ENCODE measurements around the gene MAGI2. TPM values are rescaled to one million over a fixed set of nuclear protein-coding genes. Genes with fewer than 3 reads are reported as not detected.

Gene MAGI2
- total and polyA plus RNA-seq, 4 donors = 43.4 to 61.3 (median 50.1) TPM

GRCh38 chr7:78794101-78794500 is 659.4 kb downstream of the MAGI2 start:
- Histone ChIP-seq H3K4me3 (ENCODE audit: low read depth, low read length) (no peak overlapping the region), H3K4me1 (ENCODE audit: control insufficient read depth, insufficient read depth, low read length) (no peaks in the 10 kb centered on the region), H3K27ac (ENCODE audit: low read depth, low read length) (no peak overlapping the region), H3K36me3 (ENCODE audit: control insufficient read depth, insufficient read depth, low read length) (no peaks in the 10 kb centered on the region), H3K9me3 (ENCODE audit: control insufficient read depth, insufficient read depth, low read length) (peaks cover 5% of the 10 kb centered on the region), H3K27me3 (ENCODE audit: control insufficient read depth, insufficient read depth, low read length) (no peaks in the 10 kb centered on the region)
- no peak for DNase-seq (ENCODE audit: low read depth in 4 of 6, low spot score in 6 of 6)
- WGBS (ENCODE audit: insufficient coverage) = no CpG with 5 or more reads among the region's 2 CpGs

GRCh38 chr7:78792624-78793023 is 660.8 kb downstream of the MAGI2 start:
- no peaks in the 10 kb centered on the region for H3K36me3 ChIP-seq (ENCODE audit: control insufficient read depth, insufficient read depth, low read length)
- WGBS (ENCODE audit: insufficient coverage) = no CpG with 5 or more reads among the region's 3 CpGs
- no peaks in the 10 kb centered on the region for H3K27me3 ChIP-seq (ENCODE audit: control insufficient read depth, insufficient read depth, low read length)
- no peak overlapping the region for H3K4me3 ChIP-seq (ENCODE audit: low read depth, low read length)
- DNase-seq (ENCODE audit: low read depth in 4 of 6, low spot score in 6 of 6) = peak in 1 of 6 donors; percentile 20
- no peak overlapping the region for H3K27ac ChIP-seq (ENCODE audit: low read depth, low read length)
- peaks cover 5% of the 10 kb centered on the region for H3K9me3 ChIP-seq (ENCODE audit: control insufficient read depth, insufficient read depth, low read length)
- H3K4me1 ChIP-seq (ENCODE audit: control insufficient read depth, insufficient read depth, low read length) = no peaks in the 10 kb centered on the region

- H3K4me3 ChIP-seq (ENCODE audit: low read depth, low read length) = no peak overlapping the region
- WGBS (ENCODE audit: insufficient coverage) = no CpG with 5 or more reads among the region's 6 CpGs
- H3K36me3 ChIP-seq (ENCODE audit: control insufficient read depth, insufficient read depth, low read length) = no peaks in the 10 kb centered on the region
- H3K9me3 ChIP-seq (ENCODE audit: control insufficient read depth, insufficient read depth, low read length) = peaks cover 5% of the 10 kb centered on the region
- H3K27ac ChIP-seq (ENCODE audit: low read depth, low read length) = no peak overlapping the region
- no peak for DNase-seq (ENCODE audit: low read depth in 4 of 6, low spot score in 6 of 6)
- no peaks in the 10 kb centered on the region for H3K27me3 ChIP-seq (ENCODE audit: control insufficient read depth, insufficient read depth, low read length)
- no peaks in the 10 kb centered on the region for H3K4me1 ChIP-seq (ENCODE audit: control insufficient read depth, insufficient read depth, low read length)
Measured at GRCh38 chr7:78792006-78792405, 661.5 kb downstream of the MAGI2 start.

GRCh38 chr7:78788464-78788863 is 665.0 kb downstream of the MAGI2 start:
- Histone ChIP-seq H3K27ac (ENCODE audit: low read depth, low read length) (no peak overlapping the region), H3K27me3 (ENCODE audit: control insufficient read depth, insufficient read depth, low read length) (no peaks in the 10 kb centered on the region), H3K36me3 (ENCODE audit: control insufficient read depth, insufficient read depth, low read length) (no peaks in the 10 kb centered on the region), H3K4me3 (ENCODE audit: low read depth, low read length) (no peak overlapping the region), H3K9me3 (ENCODE audit: control insufficient read depth, insufficient read depth, low read length) (no peaks in the 10 kb centered on the region), H3K4me1 (ENCODE audit: control insufficient read depth, insufficient read depth, low read length) (no peaks in the 10 kb centered on the region)
- no peak for DNase-seq (ENCODE audit: low read depth in 4 of 6, low spot score in 6 of 6)
- WGBS (ENCODE audit: insufficient coverage) = no CpG with 5 or more reads among the region's 2 CpGs

- H3K4me3 ChIP-seq (ENCODE audit: low read depth, low read length) = no peak overlapping the region
- no CpG with 5 or more reads among the region's 1 CpG for WGBS (ENCODE audit: insufficient coverage)
Measured at GRCh38 chr7:78787854-78788253, 665.6 kb downstream of the MAGI2 start.

GRCh38 chr7:78786055-78786454 is 667.4 kb downstream of the MAGI2 start:
- no peak for DNase-seq (ENCODE audit: low read depth in 4 of 6, low spot score in 6 of 6)
- no peak overlapping the region for H3K4me3 ChIP-seq (ENCODE audit: low read depth, low read length)
- WGBS (ENCODE audit: insufficient coverage) = 67% methylated on average over 1 of the region's 2 CpGs
- H3K27me3 ChIP-seq (ENCODE audit: control insufficient read depth, insufficient read depth, low read length) = no peaks in the 10 kb centered on the region
- no peaks in the 10 kb centered on the region for H3K4me1 ChIP-seq (ENCODE audit: control insufficient read depth, insufficient read depth, low read length)
- no peaks in the 10 kb centered on the region for H3K9me3 ChIP-seq (ENCODE audit: control insufficient read depth, insufficient read depth, low read length)
- H3K27ac ChIP-seq (ENCODE audit: low read depth, low read length) = no peak overlapping the region
- H3K36me3 ChIP-seq (ENCODE audit: control insufficient read depth, insufficient read depth, low read length) = no peaks in the 10 kb centered on the region

More at GRCh38 chr7:78787854-78788253, 665.6 kb downstream of the MAGI2 start:
- Histone ChIP-seq H3K27me3 (ENCODE audit: control insufficient read depth, insufficient read depth, low read length) (no peaks in the 10 kb centered on the region), H3K27ac (ENCODE audit: low read depth, low read length) (no peak overlapping the region), H3K9me3 (ENCODE audit: control insufficient read depth, insufficient read depth, low read length) (no peaks in the 10 kb centered on the region), H3K36me3 (ENCODE audit: control insufficient read depth, insufficient read depth, low read length) (no peaks in the 10 kb centered on the region), H3K4me1 (ENCODE audit: control insufficient read depth, insufficient read depth, low read length) (no peaks in the 10 kb centered on the region)
- DNase-seq (ENCODE audit: low read depth in 4 of 6, low spot score in 6 of 6) = no peak

GRCh38 chr7:78783179-78783962 is 670.1 kb downstream of the MAGI2 start:
- Histone ChIP-seq H3K9me3 (ENCODE audit: control insufficient read depth, insufficient read depth, low read length) (no peaks in the 10 kb centered on the region), H3K27ac (ENCODE audit: low read depth, low read length) (no peak overlapping the region), H3K4me3 (ENCODE audit: low read depth, low read length) (no peak overlapping the region), H3K27me3 (ENCODE audit: control insufficient read depth, insufficient read depth, low read length) (no peaks in the 10 kb centered on the region), H3K36me3 (ENCODE audit: control insufficient read depth, insufficient read depth, low read length) (no peaks in the 10 kb centered on the region), H3K4me1 (ENCODE audit: control insufficient read depth, insufficient read depth, low read length) (no peaks in the 10 kb centered on the region)
- no CpG with 5 or more reads among the region's 9 CpGs for WGBS (ENCODE audit: insufficient coverage)
- peak in 1 of 6 donors; percentile 44 for DNase-seq (ENCODE audit: low read depth in 4 of 6, low spot score in 6 of 6)

GRCh38 chr7:78780560-78780959 is 672.9 kb downstream of the MAGI2 start:
- no peaks in the 10 kb centered on the region for H3K27me3 ChIP-seq (ENCODE audit: control insufficient read depth, insufficient read depth, low read length)
- DNase-seq (ENCODE audit: low read depth in 4 of 6, low spot score in 6 of 6) = no peak
- no peaks in the 10 kb centered on the region for H3K36me3 ChIP-seq (ENCODE audit: control insufficient read depth, insufficient read depth, low read length)
- no peak overlapping the region for H3K4me3 ChIP-seq (ENCODE audit: low read depth, low read length)
- H3K27ac ChIP-seq (ENCODE audit: low read depth, low read length) = no peak overlapping the region
- no peaks in the 10 kb centered on the region for H3K4me1 ChIP-seq (ENCODE audit: control insufficient read depth, insufficient read depth, low read length)
- no CpG with 5 or more reads among the region's 4 CpGs for WGBS (ENCODE audit: insufficient coverage)
- no peaks in the 10 kb centered on the region for H3K9me3 ChIP-seq (ENCODE audit: control insufficient read depth, insufficient read depth, low read length)

- Histone ChIP-seq H3K4me1 (ENCODE audit: control insufficient read depth, insufficient read depth, low read length) (no peaks in the 10 kb centered on the region), H3K27me3 (ENCODE audit: control insufficient read depth, insufficient read depth, low read length) (no peaks in the 10 kb centered on the region), H3K4me3 (ENCODE audit: low read depth, low read length) (no peak overlapping the region), H3K9me3 (ENCODE audit: control insufficient read depth, insufficient read depth, low read length) (no peaks in the 10 kb centered on the region), H3K27ac (ENCODE audit: low read depth, low read length) (no peak overlapping the region), H3K36me3 (ENCODE audit: control insufficient read depth, insufficient read depth, low read length) (no peaks in the 10 kb centered on the region)
- WGBS (ENCODE audit: insufficient coverage) = no CpG with 5 or more reads among the region's 2 CpGs
- DNase-seq (ENCODE audit: low read depth in 4 of 6, low spot score in 6 of 6) = no peak
Measured at GRCh38 chr7:78779788-78780187, 673.7 kb downstream of the MAGI2 start.

GRCh38 chr7:78777829-78778228 is 675.6 kb downstream of the MAGI2 start:
- H3K27me3 ChIP-seq (ENCODE audit: control insufficient read depth, insufficient read depth, low read length) = no peaks in the 10 kb centered on the region
- no CpG with 5 or more reads among the region's 2 CpGs for WGBS (ENCODE audit: insufficient coverage)
- no peak for DNase-seq (ENCODE audit: low read depth in 4 of 6, low spot score in 6 of 6)
- H3K4me1 ChIP-seq (ENCODE audit: control insufficient read depth, insufficient read depth, low read length) = no peaks in the 10 kb centered on the region
- H3K27ac ChIP-seq (ENCODE audit: low read depth, low read length) = no peak overlapping the region
- H3K4me3 ChIP-seq (ENCODE audit: low read depth, low read length) = no peak overlapping the region
- H3K9me3 ChIP-seq (ENCODE audit: control insufficient read depth, insufficient read depth, low read length) = no peaks in the 10 kb centered on the region
- H3K36me3 ChIP-seq (ENCODE audit: control insufficient read depth, insufficient read depth, low read length) = no peaks in the 10 kb centered on the region

Data from spinal cord (tissue), 10 donors.